ENCODE data around the gene LACTB. TPM values are rescaled to one million over a fixed set of nuclear protein-coding genes. Genes with fewer than 3 reads are reported as not detected.

LACTB gene
- total RNA-seq, 1 donor from 2014 or later = 20.7 TPM

- TF ChIP-seq CTCF (IDR thresholded peaks at IDR 0.05) = no peak
- peaks cover 10% of the 10 kb centered on the region for H3K36me3 Mint-ChIP-seq (ENCODE audit: low read depth)
- no peak overlapping the region for H3K27ac Mint-ChIP-seq (ENCODE audit: unreplicated experiment)
- no peak for DNase-seq (ENCODE audit: low spot score)
- H3K27me3 Mint-ChIP-seq (ENCODE audit: low read depth) = no peaks in the 10 kb centered on the region
- H3K4me3 Mint-ChIP-seq (ENCODE audit: unreplicated experiment) = no peak overlapping the region
- H3K9me3 Mint-ChIP-seq (ENCODE audit: low read depth) = peaks cover 3% of the 10 kb centered on the region
- H3K4me1 Mint-ChIP-seq (ENCODE audit: low read depth) = peaks cover 8% of the 10 kb centered on the region
Measured at GRCh38 chr15:63140936-63141335, 19.3 kb downstream of the LACTB start.

GRCh38 chr15:63145426-63145825 is 23.8 kb downstream of the LACTB start:
- TF ChIP-seq CTCF (IDR thresholded peaks at IDR 0.05) = no peak
- Mint-ChIP-seq H3K27ac (ENCODE audit: unreplicated experiment) (no peak overlapping the region), H3K27me3 (ENCODE audit: low read depth) (no peaks in the 10 kb centered on the region), H3K9me3 (ENCODE audit: low read depth) (peaks cover 3% of the 10 kb centered on the region), H3K4me1 (ENCODE audit: low read depth) (peaks cover 5% of the 10 kb centered on the region), H3K36me3 (ENCODE audit: low read depth) (peaks cover 15% of the 10 kb centered on the region), H3K4me3 (ENCODE audit: unreplicated experiment) (no peak overlapping the region)
- DNase-seq (ENCODE audit: low spot score) = no peak

GRCh38 chr15:63146684-63147083 is 25.0 kb downstream of the LACTB start:
- Mint-ChIP-seq H3K4me1 (ENCODE audit: low read depth) (peaks cover 9% of the 10 kb centered on the region), H3K4me3 (ENCODE audit: unreplicated experiment) (no peak overlapping the region), H3K27ac (ENCODE audit: unreplicated experiment) (no peak overlapping the region), H3K9me3 (ENCODE audit: low read depth) (peaks cover 3% of the 10 kb centered on the region), H3K27me3 (ENCODE audit: low read depth) (no peaks in the 10 kb centered on the region), H3K36me3 (ENCODE audit: low read depth) (peaks cover 11% of the 10 kb centered on the region)
- peak; percentile 49 for TF ChIP-seq CTCF (IDR thresholded peaks at IDR 0.05)
- no peak for DNase-seq (ENCODE audit: low spot score)

GRCh38 chr15:63151665-63152064 is 30.0 kb downstream of the LACTB start:
- no peak for DNase-seq (ENCODE audit: low spot score)
- H3K36me3 Mint-ChIP-seq (ENCODE audit: low read depth) = peaks cover 25% of the 10 kb centered on the region

GRCh38 chr15:63155486-63155885 is 33.8 kb downstream of the LACTB start:
- no peak for TF ChIP-seq CTCF (IDR thresholded peaks at IDR 0.05)
- Mint-ChIP-seq H3K36me3 (ENCODE audit: low read depth) (peaks cover 20% of the 10 kb centered on the region), H3K9me3 (ENCODE audit: low read depth) (no peaks in the 10 kb centered on the region), H3K27me3 (ENCODE audit: low read depth) (no peaks in the 10 kb centered on the region), H3K4me1 (ENCODE audit: low read depth) (peaks cover 29% of the 10 kb centered on the region), H3K4me3 (ENCODE audit: unreplicated experiment) (peak overlapping the region; percentile 98), H3K27ac (ENCODE audit: unreplicated experiment) (peak overlapping the region; percentile 54)
- no peak for DNase-seq (ENCODE audit: low spot score)

More at GRCh38 chr15:63151665-63152064, 30.0 kb downstream of the LACTB start:
- Mint-ChIP-seq H3K27ac (ENCODE audit: unreplicated experiment) (peak overlapping the region; percentile 51), H3K4me3 (ENCODE audit: unreplicated experiment) (no peak overlapping the region), H3K27me3 (ENCODE audit: low read depth) (no peaks in the 10 kb centered on the region), H3K9me3 (ENCODE audit: low read depth) (no peaks in the 10 kb centered on the region), H3K4me1 (ENCODE audit: low read depth) (peaks cover 30% of the 10 kb centered on the region)
- no peak for TF ChIP-seq CTCF (IDR thresholded peaks at IDR 0.05)

All from chondrocyte (in vitro differentiated cells).